ENCODE results near the gene C1QTNF6.
A peak's percentile ranks its signal among the peaks of the same experiment; 100 is the strongest.

Gene C1QTNF6

DNA sequence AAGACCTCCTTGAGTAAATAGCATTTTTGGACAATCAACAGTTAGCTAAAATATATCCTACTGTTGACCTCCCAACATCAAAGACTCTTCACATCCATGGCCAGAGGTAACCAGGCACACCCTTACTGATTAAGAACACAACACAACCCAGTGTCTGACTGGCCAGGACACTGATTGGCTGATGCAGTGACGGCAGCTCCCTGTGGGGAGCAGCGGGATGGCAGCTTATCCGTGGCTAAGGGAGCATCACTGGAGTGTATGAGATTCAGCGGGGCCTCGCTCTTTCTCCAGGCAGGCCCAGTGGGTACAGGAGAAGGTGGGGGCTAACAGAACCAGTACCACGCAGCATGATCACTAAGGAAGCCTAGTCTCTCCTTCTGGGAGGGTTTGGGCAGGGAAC lies 28.0 kb downstream of the C1QTNF6 start:
- DNase-seq, result no peak

- no peak for DNase-seq
Observed at GRCh38 chr22:37158963-37159290, 29.1 kb downstream of the C1QTNF6 start.

- no peak for DNase-seq
Observed at GRCh38 chr22:37157516-37158285, 30.3 kb downstream of the C1QTNF6 start.

DNA sequence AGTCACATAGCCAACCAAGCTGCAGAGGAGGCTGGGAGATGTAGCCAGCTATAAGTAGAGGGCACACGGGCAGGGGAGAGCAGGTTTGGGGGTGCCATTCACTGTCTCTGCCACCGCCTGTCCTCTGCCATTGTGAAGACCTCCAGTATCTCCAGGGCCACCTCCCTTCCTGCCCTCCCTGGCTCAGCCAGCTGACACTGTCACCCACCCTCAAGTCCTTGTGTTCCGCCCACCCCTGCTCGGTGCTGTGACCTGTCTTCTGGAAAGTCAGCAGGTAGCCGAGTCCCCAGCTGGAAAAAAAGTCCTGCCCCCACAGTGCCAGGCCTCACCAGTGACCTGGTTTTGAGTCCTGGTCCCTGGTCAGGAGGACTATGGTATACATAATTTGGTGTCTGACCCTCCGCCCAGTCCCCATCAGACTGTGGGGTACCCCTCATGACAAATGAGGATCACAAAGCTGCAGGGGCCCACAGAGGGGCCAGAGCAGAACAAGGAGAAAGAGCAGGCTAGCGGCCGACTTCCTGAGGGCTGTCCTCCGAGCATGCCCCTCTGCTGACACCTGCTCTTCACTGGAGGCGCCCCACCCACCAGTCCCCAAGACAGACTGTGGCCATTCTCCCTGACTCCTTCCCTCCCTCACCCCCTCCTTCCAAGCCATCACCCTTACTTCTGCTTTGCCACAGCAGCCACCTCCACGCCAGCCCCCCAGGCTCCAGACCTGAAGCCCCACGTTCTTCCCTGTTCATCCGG lies 31.2 kb downstream of the C1QTNF6 start:
- no peak for DNase-seq

DNA sequence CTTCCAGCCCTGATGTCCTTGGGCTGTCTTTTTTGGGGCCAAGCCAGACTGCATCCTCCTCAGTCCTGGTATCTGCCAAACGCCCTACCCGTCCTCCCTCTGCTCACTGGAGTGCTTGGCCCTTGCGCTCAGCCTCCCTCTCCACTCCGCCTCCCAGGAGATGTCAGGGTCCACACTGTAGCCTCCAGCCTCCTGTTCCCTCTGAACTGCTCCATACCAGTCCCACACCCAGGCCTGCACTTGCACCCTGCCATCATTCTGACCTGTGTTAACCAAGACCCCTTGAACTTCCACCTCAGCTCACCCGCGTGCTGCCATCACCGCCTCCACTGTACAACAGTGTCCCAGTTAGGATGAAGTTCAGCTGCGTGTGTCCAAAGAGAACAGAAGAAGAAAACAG lies 32.1 kb downstream of the C1QTNF6 start:
- no peak for DNase-seq

- peak; percentile 86 for DNase-seq
Observed at GRCh38 chr22:37154925-37155712, 32.9 kb downstream of the C1QTNF6 start.

DNA sequence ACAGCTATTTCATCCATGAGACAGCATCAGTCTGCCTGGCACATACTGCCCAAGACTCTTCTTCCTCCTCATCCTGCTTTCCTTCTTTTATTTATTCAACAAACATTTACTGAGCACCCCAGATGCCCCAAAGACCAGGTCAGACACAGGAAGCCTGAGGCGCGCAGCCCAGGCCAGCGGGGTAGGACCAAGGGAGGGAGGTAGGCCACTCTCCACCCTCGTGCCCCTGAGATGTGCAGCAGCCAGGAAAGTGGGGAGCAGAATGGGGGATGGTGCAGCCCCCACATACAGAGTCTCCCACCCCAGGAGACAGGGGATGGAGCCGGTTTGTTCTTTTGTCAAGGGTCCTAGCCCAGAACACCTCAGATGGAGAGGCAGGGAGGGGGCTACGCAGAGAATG lies 34.1 kb downstream of the C1QTNF6 start:
- no peak for DNase-seq

DNA sequence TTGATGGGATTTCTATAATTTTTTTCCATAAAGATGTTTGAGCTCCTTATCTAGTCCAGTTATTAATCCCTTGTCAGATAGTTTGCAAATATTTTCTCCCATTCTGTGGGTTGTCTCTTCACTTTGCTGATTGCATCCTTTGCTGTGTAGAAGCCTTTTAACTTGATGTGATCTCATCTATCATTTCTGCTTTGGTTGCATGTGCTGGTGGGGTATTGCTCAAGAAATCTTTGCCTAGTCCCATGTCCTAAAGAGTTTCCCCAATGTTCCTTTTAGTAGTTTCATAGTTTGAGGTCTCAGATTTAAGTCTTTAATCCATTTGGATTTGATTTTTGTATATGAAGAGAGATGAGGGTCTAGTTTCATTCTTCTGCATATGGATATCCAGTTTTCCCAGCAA lies 36.6 kb downstream of the C1QTNF6 start:
- DNase-seq, result no peak

- no peak for DNase-seq
Observed at GRCh38 chr22:37150701-37151100, 37.3 kb downstream of the C1QTNF6 start.

GRCh38 chr22:37148742-37149665 lies 39.0 kb downstream of the C1QTNF6 start:
- DNase-seq, result no peak

GRCh38 chr22:37148031-37148651 lies 39.9 kb downstream of the C1QTNF6 start:
- peak; percentile 57 for DNase-seq

DNA sequence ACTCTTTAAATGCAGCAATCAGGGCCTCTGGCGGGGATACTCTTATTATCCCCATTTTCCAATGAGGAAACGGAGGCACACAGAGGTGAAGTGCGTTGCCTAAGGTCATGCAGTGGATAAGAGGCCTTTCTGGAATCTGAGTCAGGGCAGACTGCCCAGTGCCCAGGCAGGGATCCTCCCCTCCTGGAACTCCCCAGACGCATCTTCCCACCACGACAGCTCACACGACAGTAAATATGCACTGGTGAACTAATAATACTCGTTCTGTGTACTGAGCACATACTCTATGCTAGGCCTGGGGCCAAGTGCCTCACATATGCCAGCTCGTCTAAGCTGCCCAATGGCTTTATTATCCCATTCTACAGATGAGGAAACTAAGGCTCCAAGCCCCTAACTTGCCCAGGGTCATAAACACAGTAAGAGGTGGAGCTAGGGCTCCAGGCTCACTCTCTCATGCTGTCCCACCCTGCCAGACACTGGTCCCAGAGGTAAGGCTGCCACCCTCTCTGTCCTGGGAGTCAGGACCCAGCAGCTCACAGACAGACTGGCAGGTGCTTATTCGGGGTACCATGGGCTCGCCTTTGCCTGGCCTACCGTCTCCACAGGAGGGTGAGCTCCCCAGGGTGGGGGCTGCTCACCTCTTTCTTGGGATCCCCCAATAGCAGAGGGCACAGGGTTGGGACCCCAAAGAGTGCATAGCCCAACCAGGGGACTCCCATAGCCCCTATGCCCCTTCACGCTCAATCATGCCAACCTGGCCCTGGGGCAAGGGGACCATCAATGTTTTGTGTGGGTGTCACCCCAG lies 40.7 kb downstream of the C1QTNF6 start:
- no peak for DNase-seq

DNA sequence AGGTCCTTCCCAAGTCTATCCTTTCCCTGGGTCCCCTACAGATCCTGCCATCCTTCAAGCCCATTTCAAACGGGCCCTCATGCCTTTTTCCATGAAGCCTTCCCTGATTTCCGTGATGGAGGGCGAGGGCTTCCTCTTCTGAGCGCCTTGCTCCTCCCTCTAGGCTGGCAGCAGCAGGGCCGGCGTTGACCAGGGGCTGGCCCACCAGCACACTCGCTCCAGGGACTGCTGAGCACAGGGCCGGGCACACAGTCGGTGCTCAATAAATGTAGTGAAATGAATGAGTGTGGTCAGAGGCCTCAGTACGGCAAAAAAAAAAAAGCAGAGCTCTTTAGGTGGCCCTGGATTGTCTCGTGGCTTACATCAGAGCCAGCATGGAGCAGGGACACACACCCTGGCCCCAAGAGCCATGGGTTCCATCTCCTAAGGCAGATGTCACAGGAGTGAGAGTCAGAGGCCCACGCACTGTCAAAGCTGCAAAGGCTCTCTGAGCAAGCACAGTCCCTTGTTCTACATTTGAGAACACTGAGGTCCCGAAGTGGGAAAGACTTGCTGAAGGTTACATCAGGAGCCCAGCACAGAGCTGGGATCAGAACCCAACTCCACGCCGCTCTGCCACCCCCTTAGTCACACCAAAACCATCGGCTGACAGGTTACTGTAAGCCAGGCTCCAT lies 41.4 kb downstream of the C1QTNF6 start:
- DNase-seq, result no peak

- no peak for DNase-seq
Observed at GRCh38 chr22:37146051-37146385, 42.0 kb downstream of the C1QTNF6 start.

GRCh38 chr22:37145180-37146050 lies 42.6 kb downstream of the C1QTNF6 start:
- no peak for DNase-seq

DNA sequence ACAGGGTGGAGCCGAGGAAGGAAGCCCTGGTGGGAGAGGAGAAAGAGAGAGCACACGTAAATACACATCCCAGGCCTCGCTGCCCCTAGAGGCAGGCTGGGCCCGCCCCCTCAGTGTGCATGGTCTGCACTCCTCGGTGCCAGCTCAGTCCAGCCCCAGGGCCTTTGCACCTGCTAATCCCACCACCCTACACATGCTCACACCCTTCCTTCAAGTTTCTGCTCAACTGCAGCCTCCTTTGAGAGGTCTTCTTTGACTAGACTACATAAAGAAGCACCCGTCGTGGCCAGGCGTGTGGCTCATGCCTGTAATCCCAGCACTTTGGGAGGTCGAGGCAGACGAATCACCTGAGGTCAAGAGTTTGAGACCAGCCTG lies 43.9 kb downstream of the C1QTNF6 start:
- DNase-seq, result no peak

- DNase-seq, result no peak
Observed at GRCh38 chr22:37141971-37142370, 46.1 kb downstream of the C1QTNF6 start.

DNA sequence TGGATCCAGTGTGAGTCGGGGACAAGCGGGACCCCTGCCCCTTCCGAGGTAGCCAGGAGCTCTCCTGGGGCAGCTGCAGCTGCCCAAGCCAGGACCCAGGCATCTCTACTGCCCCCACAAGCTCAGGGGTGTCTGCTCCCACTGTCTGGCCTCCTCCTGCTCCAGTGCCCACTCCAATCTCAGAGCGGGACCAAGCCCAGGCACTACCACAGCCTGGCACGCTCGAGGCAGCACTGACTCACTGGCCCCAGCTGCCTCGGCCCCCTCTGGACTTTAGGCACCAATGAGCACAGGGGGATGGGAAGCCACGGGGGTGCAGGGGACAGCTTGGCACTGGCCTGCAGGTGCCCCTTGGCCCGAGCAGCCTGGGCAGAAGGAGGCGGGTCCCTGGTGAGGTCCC lies 46.6 kb downstream of the C1QTNF6 start:
- DNase-seq, result no peak

DNA sequence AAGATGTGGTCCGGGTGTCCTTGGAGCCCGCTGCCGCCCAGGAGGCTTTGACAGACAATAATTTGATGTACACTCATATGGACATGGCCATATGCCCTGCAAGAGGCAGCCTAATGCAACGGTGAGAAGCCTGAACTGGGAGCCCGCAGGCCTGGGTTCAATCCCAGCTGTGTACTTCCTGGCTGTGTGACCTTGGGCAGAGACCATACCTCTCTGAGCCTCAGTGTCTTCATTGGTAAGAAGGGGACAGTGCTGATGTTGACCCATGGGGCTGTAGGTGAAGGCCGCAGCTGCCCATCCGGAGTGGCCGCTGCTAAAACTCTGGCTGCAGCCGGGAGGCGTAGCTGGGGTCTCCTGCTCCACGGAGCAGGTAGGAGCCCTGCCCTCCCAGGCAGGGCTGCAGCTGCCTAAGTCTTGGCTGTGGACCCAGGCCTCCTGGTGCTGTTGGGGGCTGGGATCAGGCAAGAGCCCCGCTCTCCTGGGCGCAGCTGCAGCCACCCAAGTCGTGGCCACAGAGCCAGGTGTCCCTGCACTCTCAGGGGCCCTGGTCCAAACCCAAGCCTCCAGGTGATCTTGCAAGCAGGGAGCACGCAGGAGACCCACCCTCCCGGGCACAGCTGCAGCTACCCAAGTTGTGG lies 47.2 kb downstream of the C1QTNF6 start:
- DNase-seq, result no peak

Data from activated CD4-positive, alpha-beta T cell treated with anti-CD3 and anti-CD28 coated beads, Interleukin-10, Interleukin-2, amounts not matched to agents 100 ng/mL and 50 ng/mL, durations not matched to agents 16 hours and 8 hours (primary cell).